HG03432 (cell line): ENCODE results near the gene CDKAL1.
A peak's percentile ranks its signal among the peaks of the same experiment; 100 is the strongest.
"Not testable (repeated sequence)": the region's sequence is repeated elsewhere in the genome, so short reads cannot be mapped to it uniquely, and the experiment has no call there.

Experiments used
- ATAC-seq: cut with Tn5 transposase; IDR thresholded peaks from one replicate; pipeline ENCODE4 v1.9.1; 2021; ENCODE audit warnings: mild to moderate bottlenecking, moderate library complexity; ENCODE audit not compliant: unreplicated experiment

CDKAL1 gene

DNA sequence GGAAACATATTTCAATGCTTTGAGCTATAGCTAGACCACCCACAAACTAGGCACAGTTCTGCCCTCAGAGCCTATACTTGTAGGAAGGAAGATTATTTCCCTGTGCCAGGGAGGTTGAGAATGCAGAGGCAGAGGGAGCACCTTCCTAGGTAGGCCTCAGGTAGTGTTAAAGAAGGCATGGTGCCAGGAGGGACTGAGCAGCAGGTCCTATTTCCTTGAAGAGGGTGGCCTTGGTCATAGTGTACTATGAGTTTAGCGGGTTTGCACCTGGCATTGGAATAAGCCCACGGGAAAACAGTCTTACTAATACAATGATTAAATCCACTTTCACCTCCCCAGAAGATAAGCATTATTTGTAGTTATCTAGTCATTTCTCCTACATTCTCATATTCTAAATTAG lies 375.4 kb downstream of the CDKAL1 start:
- ATAC-seq = no peak

DNA sequence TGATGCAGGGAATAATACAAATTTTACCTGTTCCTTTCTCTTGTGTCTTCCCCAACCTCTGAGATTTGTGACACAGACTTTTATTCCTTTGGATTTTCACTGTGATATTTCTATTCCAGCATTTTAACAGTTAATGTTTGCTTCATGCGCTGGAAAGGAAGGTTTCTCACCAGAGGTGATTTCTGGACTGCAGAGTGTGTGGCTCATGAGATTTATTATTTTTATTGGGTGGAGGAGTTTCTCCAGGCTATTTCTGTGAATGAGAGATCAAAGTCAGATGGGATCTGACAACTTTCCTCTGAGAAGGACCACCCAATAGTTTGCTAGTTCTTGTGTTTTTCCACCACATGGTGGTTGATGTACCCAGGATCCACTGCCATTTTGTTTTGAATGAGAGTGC lies 377.5 kb downstream of the CDKAL1 start:
- no peak for ATAC-seq

DNA sequence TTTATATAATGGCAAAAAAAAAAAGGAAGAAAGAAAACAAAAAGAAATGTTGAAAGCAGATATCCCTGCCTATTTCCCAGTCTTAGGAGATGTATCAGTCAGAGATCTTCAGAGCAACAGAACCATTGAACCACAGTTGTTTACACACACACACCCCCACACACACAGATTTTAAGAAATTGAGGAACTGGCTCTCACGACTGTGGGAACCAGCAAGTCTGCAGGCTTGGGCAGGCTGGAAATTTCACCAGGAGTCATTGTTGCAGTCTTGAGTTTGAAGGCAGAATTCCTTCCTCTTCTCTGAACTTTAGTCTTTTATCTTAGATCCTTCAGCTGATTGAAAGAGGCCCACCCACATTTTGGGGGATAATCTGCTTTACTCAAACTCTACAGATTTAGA lies 380.9 kb downstream of the CDKAL1 start:
- no peak for ATAC-seq

DNA sequence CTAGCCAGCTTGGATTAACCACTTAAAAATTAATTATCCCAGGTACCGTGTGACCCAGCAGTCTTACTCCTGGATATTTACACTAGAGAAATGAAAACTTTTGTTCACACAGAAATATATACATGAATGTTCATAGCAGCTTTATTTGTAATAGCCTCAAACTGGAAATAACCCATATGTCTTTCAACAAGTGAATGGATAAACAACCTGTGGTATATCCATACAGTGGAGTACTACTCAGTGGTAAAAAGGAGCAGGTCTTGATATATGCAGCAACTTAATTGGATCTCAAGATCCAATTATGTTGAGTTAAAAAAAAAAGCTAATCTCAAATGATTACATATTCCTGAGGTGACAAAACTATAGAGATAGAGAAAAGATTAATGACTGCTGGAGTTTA lies 381.4 kb downstream of the CDKAL1 start:
- ATAC-seq = no peak

DNA sequence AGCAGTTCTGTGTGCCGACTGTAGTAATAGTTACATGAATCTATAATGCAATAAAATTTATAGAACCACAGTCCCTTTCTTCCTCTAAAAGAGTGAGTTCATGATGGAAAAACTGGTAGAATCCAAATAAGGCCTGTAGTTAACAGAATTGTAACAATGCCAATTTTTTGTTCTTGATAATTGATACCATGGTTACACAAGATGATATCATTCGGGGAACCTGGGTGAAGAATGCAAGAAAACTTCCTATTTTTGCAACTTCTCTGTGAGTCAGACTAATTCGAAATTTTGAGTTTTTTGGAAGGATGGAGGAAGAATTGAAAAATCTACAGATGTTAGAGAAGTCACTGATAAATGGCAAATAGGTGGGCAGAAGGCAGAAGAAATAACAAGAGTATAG lies 381.8 kb downstream of the CDKAL1 start:
- ATAC-seq = no peak

DNA sequence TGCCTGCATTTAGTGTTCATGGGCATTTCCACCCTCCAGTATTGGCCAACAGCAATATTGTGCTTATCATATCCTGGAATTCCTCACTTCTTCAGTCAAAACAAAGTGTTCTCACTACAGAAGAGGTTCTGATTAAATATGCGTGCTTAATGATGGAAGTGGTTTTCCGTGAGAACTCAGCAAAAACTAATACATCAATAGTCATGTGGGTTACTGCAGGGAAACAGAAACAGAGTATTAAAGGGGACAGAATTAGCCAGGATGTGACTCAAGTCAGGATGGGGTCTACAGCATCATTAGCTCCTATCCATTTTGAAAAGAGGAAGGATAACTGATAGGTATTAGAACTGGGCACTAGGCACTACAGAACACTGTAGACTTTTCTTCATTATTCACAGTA lies 384.6 kb downstream of the CDKAL1 start:
- no peak for ATAC-seq

DNA sequence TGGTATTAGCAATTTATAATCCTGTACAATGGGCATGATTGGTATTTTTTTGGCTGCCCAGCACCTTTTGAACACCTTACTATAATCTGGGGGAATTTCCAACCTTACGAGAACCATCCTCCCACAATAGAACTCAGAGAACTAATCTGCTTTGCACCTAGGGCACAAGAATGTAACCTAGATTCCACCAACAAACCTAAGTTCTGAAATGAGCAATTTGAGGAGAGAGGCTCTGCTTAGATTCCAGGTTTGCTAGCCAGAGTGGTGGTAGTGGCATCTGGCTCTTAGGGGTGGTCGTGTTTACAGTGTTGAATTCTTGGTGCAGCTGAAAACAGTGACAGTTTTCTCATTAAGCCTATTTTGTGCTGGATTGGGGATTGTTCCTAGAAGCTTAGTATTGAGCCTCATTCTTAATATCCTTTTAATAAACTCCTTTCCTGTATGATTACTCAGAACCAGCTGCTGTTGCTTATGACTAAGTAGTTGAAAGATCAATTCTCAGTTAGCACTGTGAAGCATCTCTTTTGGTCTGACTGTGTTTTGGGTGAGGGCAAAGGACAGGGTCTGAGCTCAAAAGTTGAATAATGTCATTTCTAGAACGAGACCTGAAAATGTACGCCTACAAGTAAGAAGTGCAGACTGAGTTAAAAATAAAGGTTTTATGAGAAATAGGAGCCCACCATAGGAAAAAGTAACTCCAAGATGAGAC lies 385.6 kb downstream of the CDKAL1 start:
- ATAC-seq = peak; percentile 90

DNA sequence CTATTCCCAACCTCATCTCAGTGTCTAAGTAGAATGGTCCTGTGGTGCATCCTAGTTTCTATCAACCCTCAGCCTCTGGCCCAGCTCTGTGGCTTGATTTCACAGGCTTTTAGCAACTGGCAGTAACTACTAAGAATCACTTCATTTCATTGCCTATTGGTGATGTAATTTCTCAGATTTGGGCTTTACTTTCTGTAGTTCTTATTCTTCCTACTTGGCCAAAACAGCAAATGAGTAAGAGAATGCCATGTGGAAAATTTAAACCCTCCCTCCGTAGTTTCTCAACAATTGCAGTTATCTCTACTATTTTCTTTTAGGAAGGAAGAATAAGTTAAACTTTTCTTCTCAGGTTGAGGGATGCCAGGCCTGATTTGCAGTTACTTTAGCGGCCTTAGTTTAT lies 387.3 kb downstream of the CDKAL1 start:
- ATAC-seq = no peak

DNA sequence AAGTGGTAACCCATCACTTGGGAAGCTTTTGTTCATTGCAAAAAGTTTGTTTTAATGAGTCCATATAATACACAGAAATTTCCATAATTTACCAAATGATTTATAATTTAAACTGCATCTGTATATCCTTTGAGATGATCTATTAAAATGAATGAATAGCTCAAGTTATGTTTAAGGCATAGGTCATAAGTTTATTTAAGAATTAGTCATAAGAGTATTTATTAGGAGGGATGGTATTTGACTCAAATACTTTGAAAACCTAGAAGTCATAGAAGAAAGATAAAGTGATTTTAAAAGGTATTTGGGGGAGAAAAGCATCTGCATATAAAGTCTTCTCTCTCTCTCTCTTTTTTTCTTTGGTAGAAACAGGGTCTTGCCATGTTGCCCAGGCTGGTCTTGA lies 388.5 kb downstream of the CDKAL1 start:
- no peak for ATAC-seq

DNA sequence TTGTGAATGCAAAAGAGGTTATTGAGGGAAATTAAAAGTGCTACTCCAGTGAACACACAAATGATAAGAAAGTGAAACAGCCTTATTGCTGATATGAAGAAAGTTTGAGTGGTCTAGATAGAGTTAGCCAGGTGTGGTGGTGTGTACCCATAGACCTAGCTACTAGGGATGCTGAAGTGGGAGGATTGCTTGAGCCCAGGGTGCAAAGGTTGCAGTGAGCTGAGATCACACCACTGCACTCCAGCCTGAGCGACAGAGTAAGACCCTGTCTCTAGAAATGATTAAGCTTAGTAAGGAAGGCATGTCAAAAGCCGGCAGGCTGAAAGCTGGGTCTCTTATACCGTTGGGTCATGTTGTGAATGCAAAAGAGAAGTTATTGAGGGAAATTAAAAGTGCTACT lies 389.8 kb downstream of the CDKAL1 start:
- not testable (repeated sequence) for ATAC-seq

DNA sequence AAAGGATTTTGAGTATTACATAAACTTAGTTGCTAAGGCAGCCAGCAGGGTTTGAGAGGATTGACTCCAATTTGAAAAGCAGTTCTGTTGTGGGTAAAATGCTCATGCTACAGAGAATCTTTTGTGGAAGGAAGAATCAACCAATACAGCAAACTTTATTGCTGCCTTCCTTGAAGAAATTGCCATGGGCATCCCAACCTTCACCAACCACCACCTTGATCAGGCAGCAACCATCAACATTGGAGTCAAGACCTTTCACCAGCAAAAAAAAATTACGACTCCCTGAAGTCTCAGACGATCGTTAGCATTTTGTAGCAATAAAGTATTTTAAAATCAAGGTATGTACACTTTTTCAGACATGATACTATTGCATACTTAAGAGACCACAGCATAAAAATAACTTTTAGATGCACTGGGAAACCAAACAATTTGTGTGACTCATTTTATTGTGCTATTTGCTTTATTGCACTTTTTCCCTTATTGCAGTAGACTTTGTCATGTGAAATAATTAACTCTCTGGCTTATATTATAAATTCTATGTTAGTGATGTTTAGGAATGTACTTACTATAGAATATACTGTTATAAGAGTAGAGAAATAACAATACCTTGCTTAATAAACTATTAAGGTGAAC lies 390.8 kb downstream of the CDKAL1 start:
- no peak for ATAC-seq

DNA sequence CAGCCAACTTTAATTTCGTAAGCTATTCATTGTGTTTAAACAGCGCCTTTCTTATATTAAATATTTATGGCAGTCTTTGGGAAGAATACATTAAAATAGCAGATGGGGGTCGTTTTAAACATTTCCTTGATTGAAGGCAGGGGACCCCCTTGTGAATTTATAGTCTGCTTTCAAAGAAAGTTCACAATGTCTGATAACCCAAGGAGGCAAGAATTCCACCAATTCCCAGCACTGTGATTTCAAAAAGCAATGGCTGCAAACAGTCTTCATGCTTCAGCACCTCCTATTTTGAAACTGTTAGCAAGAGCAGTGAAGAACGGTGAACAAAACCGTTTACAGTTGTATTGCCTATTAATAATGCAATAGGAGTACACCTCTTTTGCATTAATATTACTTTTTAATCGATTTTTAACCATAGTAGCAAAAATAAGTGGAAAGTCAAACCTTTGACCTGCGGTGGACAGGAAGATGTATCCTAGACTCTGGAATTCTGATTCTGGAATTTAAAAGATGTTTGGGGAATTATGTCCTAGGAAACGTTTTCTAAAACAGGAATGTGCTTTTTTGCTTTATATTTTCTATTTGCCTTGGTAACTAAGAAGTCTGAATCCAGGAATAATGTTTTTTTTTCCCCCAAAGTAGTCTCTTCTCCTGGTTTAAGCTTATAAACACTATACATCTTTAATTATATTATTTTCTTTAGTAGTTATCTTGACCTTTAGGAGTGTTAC lies 393.0 kb downstream of the CDKAL1 start:
- ATAC-seq = no peak

DNA sequence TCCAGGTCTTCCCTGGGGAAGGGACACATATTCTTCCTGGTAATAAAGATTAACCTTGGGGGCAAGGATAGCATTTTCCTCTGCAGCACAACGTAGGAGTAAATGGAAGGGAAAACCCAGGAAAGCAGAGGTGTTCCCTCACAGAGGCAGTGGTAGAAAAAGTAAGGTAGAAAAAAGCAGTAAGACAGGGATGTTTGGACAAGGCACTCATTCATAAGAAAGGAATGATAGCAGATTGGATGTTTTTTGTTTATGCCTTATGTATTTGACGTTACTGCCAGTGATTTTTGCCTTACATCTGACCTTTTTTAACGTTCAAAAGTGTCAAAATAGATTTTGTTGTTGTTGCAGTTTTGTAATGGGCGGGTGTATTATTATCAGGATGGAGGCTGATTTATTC lies 395.0 kb downstream of the CDKAL1 start:
- ATAC-seq = no peak

DNA sequence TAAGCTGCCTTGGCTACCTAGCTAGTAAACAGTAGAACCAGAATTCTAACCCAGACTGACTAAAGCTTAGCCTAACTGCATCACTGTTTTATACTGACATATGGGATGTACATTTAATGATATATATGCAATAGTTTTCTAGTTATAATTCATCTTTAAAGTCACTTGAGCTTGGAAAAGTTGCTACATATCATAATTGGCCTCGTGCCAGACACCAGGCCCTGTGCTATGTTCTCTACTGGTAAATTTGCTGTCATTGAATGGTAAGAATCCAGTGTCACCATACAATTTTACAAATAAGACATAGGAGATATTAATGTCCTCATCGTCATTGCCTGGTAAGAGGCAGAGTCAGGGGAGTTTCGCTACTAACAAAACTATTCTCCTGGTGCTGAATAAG lies 396.8 kb downstream of the CDKAL1 start:
- ATAC-seq = no peak

DNA sequence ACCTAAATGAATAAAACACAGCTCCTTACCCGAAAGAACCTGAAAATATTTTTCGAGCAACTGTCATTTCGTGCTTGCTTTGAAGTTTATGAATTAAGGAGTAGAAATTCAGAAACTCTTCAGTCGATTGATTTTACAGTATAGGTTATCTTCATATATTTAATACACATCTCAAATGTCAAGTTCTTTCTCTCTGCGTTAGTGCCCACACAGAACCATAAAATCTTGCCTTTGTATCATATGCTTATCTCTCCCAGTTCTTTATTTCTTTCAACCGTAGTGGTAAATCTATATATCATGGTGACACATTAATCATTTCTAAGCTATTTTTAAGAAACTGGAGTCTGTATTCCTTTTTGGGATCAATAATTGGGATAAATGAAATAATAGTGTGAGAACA lies 397.5 kb downstream of the CDKAL1 start:
- ATAC-seq = no peak

DNA sequence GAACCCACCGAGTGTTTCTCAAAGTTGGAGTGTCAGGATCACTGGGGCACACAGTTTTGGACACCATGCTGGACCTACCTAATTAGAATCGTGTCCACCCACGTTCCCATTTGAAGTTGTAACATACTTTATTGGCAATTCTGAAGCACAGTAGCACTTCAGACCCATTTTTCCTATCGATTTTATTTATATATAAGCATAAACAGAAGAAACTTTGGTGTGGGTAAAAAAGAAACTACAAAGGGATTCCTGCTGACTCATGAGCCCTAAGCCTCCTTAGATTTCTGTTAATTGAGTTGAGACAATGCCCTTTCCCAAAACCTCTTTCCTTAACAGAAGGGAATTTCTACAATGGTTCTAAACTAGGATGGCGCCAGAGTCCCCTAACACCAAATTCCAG lies 398.0 kb downstream of the CDKAL1 start:
- no peak for ATAC-seq

DNA sequence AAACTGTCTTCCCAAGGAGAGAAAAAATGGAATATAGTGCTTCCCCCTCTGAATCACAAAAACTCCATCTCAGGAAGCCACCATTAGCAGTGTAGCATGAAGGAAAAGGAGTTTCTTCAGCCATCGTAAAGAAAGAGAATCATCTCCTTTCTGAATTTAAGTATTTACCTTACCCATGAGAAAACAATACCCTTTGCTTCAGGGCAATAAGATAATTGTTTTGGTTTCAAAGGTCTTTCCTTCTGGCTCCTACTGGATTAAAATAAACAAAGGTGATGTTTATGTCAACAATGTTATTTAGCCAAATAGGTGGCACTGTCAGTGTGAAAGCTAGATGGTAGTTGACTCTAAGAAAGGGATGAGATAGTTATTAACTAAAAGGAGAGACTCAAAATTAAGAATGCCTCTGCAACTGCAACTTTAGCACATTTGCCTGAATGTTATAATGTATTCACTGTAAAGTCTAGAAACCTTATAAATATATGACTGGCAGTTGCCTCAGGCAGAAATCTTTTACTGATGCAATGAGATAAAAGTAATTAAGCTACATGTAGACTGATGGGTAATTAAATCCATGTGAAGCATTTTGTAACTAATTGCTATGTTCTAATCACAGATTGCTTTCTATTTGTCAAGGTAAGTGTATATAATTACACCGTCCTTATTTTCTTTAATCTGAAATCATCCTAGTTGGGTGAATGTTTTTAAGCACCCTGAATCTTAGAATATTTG lies 399.0 kb downstream of the CDKAL1 start:
- ATAC-seq = no peak

DNA sequence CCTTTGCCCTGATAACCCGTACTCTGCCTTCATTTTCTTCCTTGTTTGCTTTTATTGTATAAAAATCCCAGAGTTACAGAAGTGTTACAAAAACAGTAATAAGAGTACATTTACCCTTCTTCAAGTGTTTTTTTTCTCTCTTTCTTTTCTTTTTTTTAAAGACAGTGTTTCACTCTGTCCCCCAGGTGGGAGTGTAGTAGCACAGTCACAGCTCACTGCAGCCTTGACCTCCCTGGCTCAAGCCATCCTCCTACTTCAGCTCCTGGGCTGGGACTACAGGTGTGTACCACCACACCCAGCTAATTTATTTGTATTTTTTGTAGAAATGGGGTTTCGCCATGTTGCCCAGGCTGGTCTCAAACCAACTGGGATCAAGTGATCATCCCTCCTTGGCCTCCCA lies 402.7 kb downstream of the CDKAL1 start:
- ATAC-seq = no peak

DNA sequence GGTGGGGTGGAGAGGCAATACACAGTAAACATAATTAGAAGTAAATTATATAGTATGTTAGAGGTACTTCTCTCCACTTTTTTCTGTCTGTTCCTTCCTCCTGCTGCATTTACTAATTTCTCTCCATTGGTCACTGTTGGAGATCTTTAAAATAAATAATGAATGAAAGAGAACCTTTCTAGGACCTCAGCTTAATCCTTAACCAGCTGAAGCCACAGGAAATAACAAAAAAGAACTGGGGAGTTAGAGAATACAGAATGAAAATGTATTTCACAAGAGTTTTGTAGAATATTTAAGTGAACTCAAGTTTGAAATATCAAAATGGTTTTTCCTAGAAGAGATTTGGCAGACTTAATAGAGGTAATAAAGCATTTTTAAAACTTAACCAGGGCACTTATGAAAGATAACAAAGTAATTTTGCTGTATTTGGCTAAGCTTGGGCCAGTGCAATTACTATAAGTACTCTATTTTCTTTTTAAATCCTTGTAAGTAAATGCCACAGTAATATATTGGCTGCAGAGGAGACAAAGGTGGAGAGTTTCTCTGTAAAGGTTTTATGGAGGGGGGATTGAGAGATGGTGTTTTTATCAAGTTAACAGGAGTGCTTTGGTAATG lies 405.0 kb downstream of the CDKAL1 start:
- ATAC-seq = no peak

DNA sequence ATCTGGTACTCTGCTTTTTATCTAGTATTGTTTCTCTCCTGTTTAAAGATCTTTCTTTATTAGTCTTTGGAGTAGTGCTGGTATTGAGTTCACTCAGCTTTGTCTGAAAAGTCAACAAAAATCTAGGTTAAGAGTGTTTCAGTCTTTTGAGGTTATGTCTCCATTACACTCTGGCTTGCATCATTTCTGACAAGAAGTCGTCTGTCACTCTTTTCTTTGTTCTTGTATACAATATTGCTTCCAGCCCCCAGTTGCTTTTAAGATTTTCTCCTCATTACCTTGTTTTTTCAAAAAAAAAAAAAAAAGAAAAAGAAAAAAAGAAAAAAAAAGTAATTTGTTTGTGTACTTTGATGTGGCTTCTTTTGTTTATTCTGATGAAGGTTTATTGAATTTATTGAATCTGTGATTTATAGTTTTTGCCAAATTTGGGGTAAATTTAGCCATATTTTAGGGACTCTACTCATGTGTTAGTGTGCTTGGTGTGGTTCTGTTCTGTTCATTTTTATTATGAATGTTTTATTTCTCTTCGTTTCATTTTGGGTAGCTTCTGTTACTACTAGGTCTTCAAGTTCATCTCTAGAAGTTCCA lies 408.9 kb downstream of the CDKAL1 start:
- no peak for ATAC-seq

DNA sequence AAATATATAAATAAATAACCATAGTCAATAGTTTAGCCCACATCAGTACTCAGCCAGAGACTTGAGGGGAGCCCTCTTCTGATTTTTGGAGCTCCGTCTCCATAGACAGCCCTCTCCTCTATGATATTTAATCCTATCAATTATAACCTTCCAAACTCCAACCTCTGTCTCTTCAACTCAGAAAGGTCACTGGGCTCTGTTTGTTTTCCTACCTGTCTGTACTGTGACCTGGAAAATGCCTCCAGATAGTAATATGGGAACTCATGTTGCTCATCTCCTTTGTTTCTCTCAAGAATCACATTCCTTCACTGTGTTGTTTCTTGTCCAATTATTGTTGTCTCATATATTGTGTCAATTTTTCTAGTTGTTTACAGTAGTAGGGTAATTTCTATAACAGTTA lies 409.7 kb downstream of the CDKAL1 start:
- ATAC-seq = no peak
